Measurements from ENCODE around the gene TAC3.

- no peak for TF ChIP-seq CTCF (IDR thresholded peaks at IDR 0.05)
- no peak for TF ChIP-seq POLR2A (IDR thresholded peaks at IDR 0.05)
Measured at GRCh38 chr12:56979628-56980027, 36.7 kb downstream of the TAC3 start.

All from right lobe of liver (tissue), 4 donors.